Upper lobe of right lung (tissue), 1 donor: ENCODE data around the gene PNO1. TPM values are rescaled to one million over a fixed set of nuclear protein-coding genes. Genes with fewer than 3 reads are reported as not detected.

ENCODE experiments used
- ATAC-seq: fragments of 200-7000 bp; cut with Tn5 transposase; one replicate; pipeline ENCODE4 v1.9.1; 2020; ENCODE audit warnings: mild to moderate bottlenecking, moderate library complexity
- DNase-seq: peaks from one replicate; pipeline ENCODE4 v3.0.0-alpha.2; 2020
- H3K27ac ChIP-seq: fragments of 200-600 bp; one replicate; pipeline ENCODE4 v1.8.0; 2022
- H3K27me3 ChIP-seq: fragments of 200-600 bp; one replicate; pipeline ENCODE4 v1.8.0; 2022; ENCODE audit warnings: mild to moderate bottlenecking
- H3K36me3 ChIP-seq: fragments of 200-600 bp; one replicate; pipeline ENCODE4 v1.8.0; 2022
- H3K4me1 ChIP-seq: fragments of 200-600 bp; one replicate; pipeline ENCODE4 v1.8.0; 2022
- H3K4me3 ChIP-seq: fragments of 200-600 bp; one replicate; pipeline ENCODE4 v1.8.0; 2022; ENCODE audit warnings: mild to moderate bottlenecking
- H3K9me3 ChIP-seq: fragments of 200-600 bp; one replicate; pipeline ENCODE4 v1.8.0; 2022
- intact Hi-C: fragments of 100-400 bp; cut with DNase I; formaldehyde crosslinking; loops from one replicate; pipeline ENCODE4 v1.11.0; 2022
- total RNA-seq: library from RNA; stranded (reverse); fragmentation: NEBNext Ultra II Directional; extraction: Animal tissue kit (Norgen Biotek cat#: 25700); gene quantifications from one replicate; pipeline ENCODE4 v1.2.1, GENCODE V29; 2021
- TF ChIP-seq, protein P1 (sequence below): fragments of 200-600 bp; IDR thresholded peaks from one replicate; pipeline ENCODE4 v1.8.0; 2022; ENCODE audit warnings: antibody characterized with exemption
- donor health status: DM: no; HTN: yes; CAD: no; lungs with severe emphysema.

The PNO1 gene
- total RNA-seq, 1 donor from 2014 or later: 12.0 TPM

GRCh38 chr2:68163641-68164040 lies 6.0 kb downstream of the PNO1 start:
- intact Hi-C loops: no loop called here
- Histone ChIP-seq H3K27me3 (no peaks in the 10 kb centered on the region), H3K27ac (no peak overlapping the region), H3K9me3 (no peaks in the 10 kb centered on the region), H3K4me3 (no peak overlapping the region), H3K4me1 (peaks cover 8% of the 10 kb centered on the region), H3K36me3 (peaks cover 66% of the 10 kb centered on the region)
- TF ChIP-seq, protein P1, sequence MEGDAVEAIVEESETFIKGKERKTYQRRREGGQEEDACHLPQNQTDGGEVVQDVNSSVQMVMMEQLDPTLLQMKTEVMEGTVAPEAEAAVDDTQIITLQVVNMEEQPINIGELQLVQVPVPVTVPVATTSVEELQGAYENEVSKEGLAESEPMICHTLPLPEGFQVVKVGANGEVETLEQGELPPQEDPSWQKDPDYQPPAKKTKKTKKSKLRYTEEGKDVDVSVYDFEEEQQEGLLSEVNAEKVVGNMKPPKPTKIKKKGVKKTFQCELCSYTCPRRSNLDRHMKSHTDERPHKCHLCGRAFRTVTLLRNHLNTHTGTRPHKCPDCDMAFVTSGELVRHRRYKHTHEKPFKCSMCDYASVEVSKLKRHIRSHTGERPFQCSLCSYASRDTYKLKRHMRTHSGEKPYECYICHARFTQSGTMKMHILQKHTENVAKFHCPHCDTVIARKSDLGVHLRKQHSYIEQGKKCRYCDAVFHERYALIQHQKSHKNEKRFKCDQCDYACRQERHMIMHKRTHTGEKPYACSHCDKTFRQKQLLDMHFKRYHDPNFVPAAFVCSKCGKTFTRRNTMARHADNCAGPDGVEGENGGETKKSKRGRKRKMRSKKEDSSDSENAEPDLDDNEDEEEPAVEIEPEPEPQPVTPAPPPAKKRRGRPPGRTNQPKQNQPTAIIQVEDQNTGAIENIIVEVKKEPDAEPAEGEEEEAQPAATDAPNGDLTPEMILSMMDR: no peak
- DNase-seq: no peak
- ATAC-seq: no peak

DNA sequence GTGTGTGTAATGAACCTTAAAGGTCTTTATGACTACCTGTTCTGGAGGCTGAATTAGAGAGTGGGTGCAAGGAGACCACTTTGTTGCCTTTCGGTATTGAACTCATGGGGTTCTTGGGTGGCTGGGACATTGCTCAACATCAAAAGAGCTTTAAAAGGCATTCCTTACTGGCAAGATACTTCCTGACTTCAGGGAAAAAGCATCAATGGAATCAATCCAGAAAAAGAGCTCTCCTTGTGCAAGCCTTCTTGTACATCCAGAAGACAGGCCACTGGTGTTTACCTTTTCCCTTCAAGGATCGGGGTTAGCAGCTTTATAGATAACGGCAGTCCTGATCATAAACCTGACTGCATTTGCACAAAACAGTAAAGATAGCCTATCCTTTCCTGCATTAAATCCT lies 9.5 kb downstream of the PNO1 start:
- TF ChIP-seq, protein P1: no peak

GRCh38 chr2:68169308-68169707 lies 11.6 kb downstream of the PNO1 start:
- Histone ChIP-seq H3K36me3 (peaks cover 34% of the 10 kb centered on the region), H3K27me3 (no peaks in the 10 kb centered on the region), H3K9me3 (no peaks in the 10 kb centered on the region), H3K4me1 (no peaks in the 10 kb centered on the region), H3K4me3 (no peak overlapping the region), H3K27ac (no peak overlapping the region)
- ATAC-seq (no peak), DNase-seq (no peak)
- intact Hi-C loops: no loop called here
- TF ChIP-seq, protein P1: no peak

More for the DNA sequence above, 9.5 kb downstream of the PNO1 start:
- peaks cover 45% of the 10 kb centered on the region for H3K36me3 ChIP-seq
- intact Hi-C loops: no loop called here
- no peaks in the 10 kb centered on the region for H3K27me3 ChIP-seq
- H3K4me1 ChIP-seq: no peaks in the 10 kb centered on the region
- no peak for ATAC-seq
- no peak for DNase-seq
- H3K4me3 ChIP-seq: no peak overlapping the region
- H3K9me3 ChIP-seq: no peaks in the 10 kb centered on the region
- H3K27ac ChIP-seq: no peak overlapping the region

GRCh38 chr2:68171146-68171545 lies 13.5 kb downstream of the PNO1 start:
- H3K4me1 ChIP-seq: no peaks in the 10 kb centered on the region
- intact Hi-C loops: no loop called here
- H3K9me3 ChIP-seq: no peaks in the 10 kb centered on the region
- TF ChIP-seq, protein P1: no peak
- no peaks in the 10 kb centered on the region for H3K27me3 ChIP-seq
- H3K27ac ChIP-seq: no peak overlapping the region
- ATAC-seq (no peak), DNase-seq (no peak)
- H3K4me3 ChIP-seq: no peak overlapping the region
- H3K36me3 ChIP-seq: peaks cover 40% of the 10 kb centered on the region

DNA sequence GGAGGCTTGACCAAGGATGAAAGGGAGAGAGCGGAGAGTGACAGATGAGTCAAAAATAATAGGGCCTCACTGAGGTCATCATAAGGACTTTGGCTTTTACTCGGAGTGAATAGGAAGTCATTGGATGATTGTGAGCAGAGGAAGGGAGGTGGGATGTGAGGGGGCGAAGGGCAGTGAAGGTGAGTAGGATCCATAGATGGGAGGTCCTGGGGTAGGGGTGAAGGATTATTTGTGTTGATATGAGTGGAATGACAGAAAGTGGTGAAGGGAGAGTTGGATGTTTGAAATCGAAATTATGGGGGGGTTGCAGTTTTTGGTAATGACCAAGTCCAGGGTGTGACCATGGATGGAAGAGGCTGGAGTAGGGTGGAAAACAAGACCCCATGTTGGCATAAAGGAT lies 14.0 kb downstream of the PNO1 start:
- intact Hi-C loops: no loop called here
- Histone ChIP-seq H3K27me3 (no peaks in the 10 kb centered on the region), H3K4me1 (no peaks in the 10 kb centered on the region), H3K9me3 (no peaks in the 10 kb centered on the region), H3K27ac (no peak overlapping the region), H3K36me3 (peaks cover 38% of the 10 kb centered on the region), H3K4me3 (no peak overlapping the region)
- TF ChIP-seq, protein P1: no peak
- ATAC-seq (no peak), DNase-seq (no peak)

GRCh38 chr2:68172521-68172920 lies 14.8 kb downstream of the PNO1 start:
- H3K27me3 ChIP-seq: no peaks in the 10 kb centered on the region
- ATAC-seq (no peak), DNase-seq (no peak)
- no peaks in the 10 kb centered on the region for H3K9me3 ChIP-seq
- TF ChIP-seq, protein P1: no peak
- H3K4me1 ChIP-seq: no peaks in the 10 kb centered on the region
- intact Hi-C loops: no loop called here
- H3K27ac ChIP-seq: no peak overlapping the region
- H3K36me3 ChIP-seq: peaks cover 32% of the 10 kb centered on the region
- no peak overlapping the region for H3K4me3 ChIP-seq
